Prostate gland (tissue), 2 donors: ENCODE measurements around the gene ANKRD30A.

Source experiments
- CTCF ChIP-seq, 4 experiments: fragments of 200-600 bp in 2 of 4; fragments of 450-650 bp in 2 of 4; sonication (generic) in 2 of 4; IDR thresholded peaks; 1 replicate in 3 of 4; 2 replicates in 1 of 4; pipeline ENCODE4 v1.5.1; 2016 to 2019; ENCODE audit warnings: antibody characterized with exemption in 4 of 4, mild to moderate bottlenecking in 2 of 4, moderate library complexity in 2 of 4
- POLR2A ChIP-seq: fragments of 450-650 bp; IDR thresholded peaks from one replicate; pipeline ENCODE4 v1.6.1; 2016; ENCODE audit warnings: antibody characterized with exemption, mild to moderate bottlenecking
- POLR2AphosphoS5 ChIP-seq: sonication (generic); formaldehyde crosslinking; IDR thresholded peaks from one replicate; pipeline ENCODE4 v1.6.1; 2017; ENCODE audit warnings: antibody characterized with exemption

DNA sequence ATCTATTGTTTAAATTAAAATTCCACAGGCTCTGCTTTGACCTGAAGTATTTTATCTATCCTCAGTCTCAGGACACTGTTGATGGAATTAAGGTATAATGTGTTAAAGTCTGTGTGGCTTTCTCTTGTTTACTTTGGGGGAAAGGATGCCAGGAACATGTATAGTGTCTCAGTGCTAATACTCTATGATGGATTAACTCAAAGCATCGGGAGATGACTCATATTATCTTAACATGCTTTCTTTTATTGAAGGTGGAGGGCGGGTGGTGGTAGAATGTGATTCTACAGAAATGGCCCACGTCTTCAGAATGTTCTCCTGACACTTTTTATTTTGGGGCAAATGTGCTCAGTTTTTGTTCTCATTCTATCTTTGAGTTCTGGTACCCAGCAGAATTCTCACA lies 189.0 kb downstream of the ANKRD30A start:
- TF ChIP-seq POLR2A (no peak), CTCF (IDR thresholded peaks at IDR 0.05) (no peak), POLR2AphosphoS5 (no peak)
